Breast epithelium (tissue), 4 donors: ENCODE results near the gene ELMO2. TPM values are rescaled to one million over a fixed set of nuclear protein-coding genes. Genes with fewer than 3 reads are reported as not detected.

Experiments
- DNase-seq, 2 donors: peaks; one replicate each; pipeline ENCODE4 v3.0.0-alpha.2; 2019; ENCODE audit warnings: low spot score in 2 of 2
- H3K27ac ChIP-seq, 2 donors: fragments of 200-600 bp; sonication (generic) in 1 of 2; one replicate each; pipeline ENCODE4 v1.5.1; 2016 to 2019; ENCODE audit warnings: mild to moderate bottlenecking in 1 of 2
- H3K27me3 ChIP-seq, 2 donors: fragments of 200-600 bp; sonication (generic) in 1 of 2; one replicate each; pipeline versions ENCODE4 v1.5.1 to v1.6.0; 2017 to 2019; ENCODE audit warnings: control low read depth in 1 of 2, mild to moderate bottlenecking in 1 of 2
- H3K36me3 ChIP-seq: fragments of 200-600 bp; one replicate; pipeline ENCODE4 v1.5.1; 2019
- H3K4me1 ChIP-seq, 2 donors: fragments of 200-600 bp; sonication (generic); one replicate each; pipeline ENCODE4 v1.5.1; 2016 to 2019; ENCODE audit warnings: control low read depth in 1 of 2
- H3K4me3 ChIP-seq, 3 donors: fragments of 200-600 bp; sonication (generic); 1 replicate in 2 of 3; 2 replicates in 1 of 3; pipeline ENCODE4 v1.5.1; 2016 to 2019; ENCODE audit warnings: mild to moderate bottlenecking in 3 of 3, moderate library complexity in 2 of 3
- H3K9me3 ChIP-seq, 2 donors: fragments of 200-600 bp; sonication (generic) in 1 of 2; one replicate each; pipeline ENCODE4 v1.5.1; 2016 to 2019; ENCODE audit warnings: control low read depth in 1 of 2
- CTCF ChIP-seq, 3 donors: fragments of 450-650 bp; IDR thresholded peaks; one replicate each; pipeline ENCODE4 v1.5.1; 2016 to 2017; ENCODE audit warnings: antibody characterized with exemption in 3 of 3, mild to moderate bottlenecking in 3 of 3, moderate library complexity in 3 of 3
- POLR2A ChIP-seq: fragments of 450-650 bp; IDR thresholded peaks from one replicate; pipeline ENCODE4 v1.6.1; 2016; ENCODE audit warnings: antibody characterized with exemption, mild to moderate bottlenecking, moderate library complexity
- POLR2AphosphoS5 ChIP-seq, 3 donors: sonication (generic); formaldehyde crosslinking; IDR thresholded peaks; one replicate each; pipeline ENCODE4 v1.6.1; 2017; ENCODE audit warnings: antibody characterized with exemption in 3 of 3
- intact Hi-C: fragments of 100-400 bp; cut with DNase I; formaldehyde crosslinking; loops from one replicate; pipeline ENCODE4 v1.15.1; 2023; ENCODE audit warnings: low total_unique reads
- total RNA-seq, 3 donors: library from RNA; depleted of rRNA; stranded (reverse); fragments of >200 nt; gene quantifications; one replicate each; pipeline ENCODE4 v1.1.0, GENCODE V29; 2016

ELMO2 gene
- total RNA-seq, 3 donors from 2014 or later, result 41.0 to 63.3 (median 50.8) TPM

GRCh38 chr20:46416421-46416820, 10.0 kb upstream of the ELMO2 start:
- H3K9me3 ChIP-seq, result no peaks in the 10 kb centered on the region
- H3K36me3 ChIP-seq, result no peaks in the 10 kb centered on the region
- no peaks in the 10 kb centered on the region for H3K27me3 ChIP-seq
- H3K4me1 ChIP-seq, result no peaks in the 10 kb centered on the region
- TF ChIP-seq CTCF (IDR thresholded peaks at IDR 0.05), result no peak
- no peak for TF ChIP-seq POLR2AphosphoS5 (IDR thresholded peaks at IDR 0.05)
- TF ChIP-seq POLR2A, result no peak
- intact Hi-C loops, result no loop called here
- no peak overlapping the region for H3K4me3 ChIP-seq
- H3K27ac ChIP-seq, result no peak overlapping the region
- no peak for DNase-seq

- intact Hi-C loops, result no loop called here
- Histone ChIP-seq H3K27ac (no peak overlapping the region), H3K36me3 (no peaks in the 10 kb centered on the region), H3K4me1 (no peaks in the 10 kb centered on the region), H3K9me3 (no peaks in the 10 kb centered on the region), H3K4me3 (no peak overlapping the region), H3K27me3 (no peaks in the 10 kb centered on the region)
- DNase-seq, result no peak
- TF ChIP-seq POLR2A (no peak), POLR2AphosphoS5 (IDR thresholded peaks at IDR 0.05) (no peak), CTCF (IDR thresholded peaks at IDR 0.05) (no peak)
These were observed 9.4 kb upstream of the ELMO2 start for GRCh38 chr20:46415773-46416172.

- no peak overlapping the region for H3K4me3 ChIP-seq
- H3K27ac ChIP-seq, result no peak overlapping the region
- DNase-seq, result no peak
- no peak for TF ChIP-seq POLR2A
- TF ChIP-seq POLR2AphosphoS5 (IDR thresholded peaks at IDR 0.05), result no peak
- no peak for TF ChIP-seq CTCF (IDR thresholded peaks at IDR 0.05)
- no peaks in the 10 kb centered on the region for H3K27me3 ChIP-seq
- H3K36me3 ChIP-seq, result no peaks in the 10 kb centered on the region
- H3K4me1 ChIP-seq, result no peaks in the 10 kb centered on the region
- H3K9me3 ChIP-seq, result no peaks in the 10 kb centered on the region
- intact Hi-C loops, result no loop called here
These were observed 8.2 kb upstream of the ELMO2 start for GRCh38 chr20:46414608-46415007.

GRCh38 chr20:46411637-46412036, 5.2 kb upstream of the ELMO2 start:
- DNase-seq, result no peak
- intact Hi-C loops, result no loop called here
- H3K36me3 ChIP-seq, result no peaks in the 10 kb centered on the region
- no peaks in the 10 kb centered on the region for H3K27me3 ChIP-seq
- no peaks in the 10 kb centered on the region for H3K4me1 ChIP-seq
- H3K4me3 ChIP-seq, result no peak overlapping the region
- no peak overlapping the region for H3K27ac ChIP-seq
- H3K9me3 ChIP-seq, result no peaks in the 10 kb centered on the region
- TF ChIP-seq CTCF (IDR thresholded peaks at IDR 0.05) (no peak), POLR2A (no peak), POLR2AphosphoS5 (IDR thresholded peaks at IDR 0.05) (no peak)

- intact Hi-C loops, result no loop called here
- Histone ChIP-seq H3K4me3 (no peak overlapping the region), H3K4me1 (no peaks in the 10 kb centered on the region), H3K36me3 (no peaks in the 10 kb centered on the region), H3K27ac (no peak overlapping the region), H3K27me3 (no peaks in the 10 kb centered on the region), H3K9me3 (no peaks in the 10 kb centered on the region)
- DNase-seq, result no peak
- TF ChIP-seq POLR2AphosphoS5 (IDR thresholded peaks at IDR 0.05), result no peak
- no peak for TF ChIP-seq CTCF (IDR thresholded peaks at IDR 0.05)
- no peak for TF ChIP-seq POLR2A
These were observed 1.9 kb upstream of the ELMO2 start for GRCh38 chr20:46408281-46408731.
